GM12801 (cell line): ENCODE measurements around the gene CNPY3.

Experiments used
- CTCF ChIP-seq: IDR thresholded peaks from one replicate; pipeline ENCODE4 v1.5.1; 2011; ENCODE audit warnings: control low read depth; ENCODE audit not compliant: insufficient read length; ENCODE audit errors: extremely low read depth

CNPY3 gene

GRCh38 chr6:42915732-42916131 lies 13.5 kb upstream of the CNPY3 start, which contains the start of gene PTCRA:
PTCRA (plus strand) TSS chr6:42916053; CDS start chr6:42916070, 17 bp downstream.
- TF ChIP-seq CTCF, result no peak

- no peak for TF ChIP-seq CTCF
Measured at GRCh38 chr6:42916288-42916687, 13.0 kb upstream of the CNPY3 start.

GRCh38 chr6:42921801-42922200 lies 7.5 kb upstream of the CNPY3 start:
- no peak for TF ChIP-seq CTCF

- TF ChIP-seq CTCF, result no peak
Measured at GRCh38 chr6:42923666-42924065, 5.6 kb upstream of the CNPY3 start.

- no peak for TF ChIP-seq CTCF
Measured at GRCh38 chr6:42925248-42925857, 3.9 kb upstream of the CNPY3 start.

GRCh38 chr6:42929821-42930360 lies 611 bp downstream of the CNPY3 start:
- TF ChIP-seq CTCF, result no peak

GRCh38 chr6:42932412-42932811 lies 3.1 kb downstream of the CNPY3 start:
- no peak for TF ChIP-seq CTCF

GRCh38 chr6:42933205-42933604 lies 3.9 kb downstream of the CNPY3 start:
- no peak for TF ChIP-seq CTCF
